PFSK-1 (cell line): ENCODE results near the gene RAB27B.

Source experiments
- FOXP2 ChIP-seq: optimal IDR thresholded peaks from 2 replicates; pipeline ENCODE3; 2011; ENCODE audit warnings: borderline replicate concordance, control low read depth, inconsistent platforms; ENCODE audit not compliant: insufficient read depth; ENCODE audit errors: extremely low read length, extremely low read depth
- POLR2AphosphoS5 ChIP-seq: IDR thresholded peaks from 2 replicates; pipeline ENCODE4 v1.6.1; 2012; ENCODE audit warnings: low read depth, mild to moderate bottlenecking, control low read depth, low read length, moderate library complexity
- SIN3A ChIP-seq: IDR thresholded peaks from 2 replicates; pipeline ENCODE4 v1.6.1; 2012; ENCODE audit warnings: mild to moderate bottlenecking, low read length, moderate library complexity, borderline replicate concordance; ENCODE audit not compliant: insufficient read depth
- TAF1 ChIP-seq: IDR thresholded peaks from 2 replicates; pipeline ENCODE4 v1.6.1; 2012; ENCODE audit warnings: low read length, control low read depth, borderline replicate concordance; ENCODE audit not compliant: insufficient read depth
- TF ChIP-seq, protein P1 (sequence below), 2 experiments: IDR thresholded peaks; 2 replicates each; pipeline versions ENCODE4 v1.6.1 to v1.8.0; 2011 to 2012; ENCODE audit warnings: low read depth in 2 of 2, low read length in 2 of 2, control low read depth in 1 of 2, inconsistent platforms in 1 of 2, mild to moderate bottlenecking in 1 of 2, moderate library complexity in 1 of 2; ENCODE audit not compliant: insufficient read depth in 1 of 2

Gene RAB27B

DNA sequence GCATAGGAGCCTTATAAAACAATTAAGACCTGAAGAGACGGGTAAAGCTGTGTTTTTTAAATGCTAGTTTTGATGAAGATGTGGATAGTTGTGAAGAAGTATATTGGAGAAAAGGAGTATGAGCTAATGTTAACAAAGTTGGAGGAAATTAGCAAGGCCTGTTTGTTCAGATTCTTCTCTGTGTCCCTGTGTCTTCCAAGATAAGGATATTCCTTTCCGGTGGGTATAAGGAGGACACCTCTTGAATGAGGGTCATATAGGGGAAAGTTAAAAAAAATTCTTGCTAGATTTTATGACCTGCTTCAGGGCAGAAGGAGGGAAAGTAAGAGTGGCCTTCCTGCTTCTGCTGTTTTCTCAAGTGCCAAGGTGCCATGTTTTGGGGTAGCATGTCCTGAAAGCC lies 72.0 kb downstream of the RAB27B start:
- TF ChIP-seq SIN3A, result no peak
- TF ChIP-seq, protein P1, sequence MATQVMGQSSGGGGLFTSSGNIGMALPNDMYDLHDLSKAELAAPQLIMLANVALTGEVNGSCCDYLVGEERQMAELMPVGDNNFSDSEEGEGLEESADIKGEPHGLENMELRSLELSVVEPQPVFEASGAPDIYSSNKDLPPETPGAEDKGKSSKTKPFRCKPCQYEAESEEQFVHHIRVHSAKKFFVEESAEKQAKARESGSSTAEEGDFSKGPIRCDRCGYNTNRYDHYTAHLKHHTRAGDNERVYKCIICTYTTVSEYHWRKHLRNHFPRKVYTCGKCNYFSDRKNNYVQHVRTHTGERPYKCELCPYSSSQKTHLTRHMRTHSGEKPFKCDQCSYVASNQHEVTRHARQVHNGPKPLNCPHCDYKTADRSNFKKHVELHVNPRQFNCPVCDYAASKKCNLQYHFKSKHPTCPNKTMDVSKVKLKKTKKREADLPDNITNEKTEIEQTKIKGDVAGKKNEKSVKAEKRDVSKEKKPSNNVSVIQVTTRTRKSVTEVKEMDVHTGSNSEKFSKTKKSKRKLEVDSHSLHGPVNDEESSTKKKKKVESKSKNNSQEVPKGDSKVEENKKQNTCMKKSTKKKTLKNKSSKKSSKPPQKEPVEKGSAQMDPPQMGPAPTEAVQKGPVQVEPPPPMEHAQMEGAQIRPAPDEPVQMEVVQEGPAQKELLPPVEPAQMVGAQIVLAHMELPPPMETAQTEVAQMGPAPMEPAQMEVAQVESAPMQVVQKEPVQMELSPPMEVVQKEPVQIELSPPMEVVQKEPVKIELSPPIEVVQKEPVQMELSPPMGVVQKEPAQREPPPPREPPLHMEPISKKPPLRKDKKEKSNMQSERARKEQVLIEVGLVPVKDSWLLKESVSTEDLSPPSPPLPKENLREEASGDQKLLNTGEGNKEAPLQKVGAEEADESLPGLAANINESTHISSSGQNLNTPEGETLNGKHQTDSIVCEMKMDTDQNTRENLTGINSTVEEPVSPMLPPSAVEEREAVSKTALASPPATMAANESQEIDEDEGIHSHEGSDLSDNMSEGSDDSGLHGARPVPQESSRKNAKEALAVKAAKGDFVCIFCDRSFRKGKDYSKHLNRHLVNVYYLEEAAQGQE (IDR thresholded peaks at IDR 0.05; ENCODE audit: insufficient read depth in 1 of 2, low read depth in 2 of 2, low read length in 2 of 2), result no peak
- TF ChIP-seq FOXP2, result no peak
- no peak for TF ChIP-seq TAF1
- no peak for TF ChIP-seq POLR2AphosphoS5

DNA sequence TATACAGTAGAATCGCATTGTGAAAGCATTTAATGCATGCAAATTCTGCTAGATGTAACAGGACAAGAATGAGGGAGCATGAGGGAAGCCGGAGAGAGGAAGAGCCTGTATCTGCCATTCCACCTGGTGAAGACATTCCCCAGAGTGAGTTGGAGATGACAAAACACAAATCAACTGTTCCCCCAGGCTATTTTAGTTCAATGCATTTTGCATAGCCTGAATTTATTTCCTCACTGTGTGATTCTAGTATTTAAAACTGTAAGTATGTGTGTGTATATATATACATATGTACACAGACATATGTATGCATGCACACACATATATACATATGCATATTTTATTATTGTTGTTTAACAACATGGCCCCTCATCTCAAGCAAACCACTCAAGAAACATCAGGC lies 76.3 kb downstream of the RAB27B start:
- no peak for TF ChIP-seq TAF1
- TF ChIP-seq SIN3A, result no peak
- TF ChIP-seq, protein P1 (IDR thresholded peaks at IDR 0.05; ENCODE audit: insufficient read depth in 1 of 2, low read depth in 2 of 2, low read length in 2 of 2), result no peak
- no peak for TF ChIP-seq FOXP2
- TF ChIP-seq POLR2AphosphoS5, result no peak

DNA sequence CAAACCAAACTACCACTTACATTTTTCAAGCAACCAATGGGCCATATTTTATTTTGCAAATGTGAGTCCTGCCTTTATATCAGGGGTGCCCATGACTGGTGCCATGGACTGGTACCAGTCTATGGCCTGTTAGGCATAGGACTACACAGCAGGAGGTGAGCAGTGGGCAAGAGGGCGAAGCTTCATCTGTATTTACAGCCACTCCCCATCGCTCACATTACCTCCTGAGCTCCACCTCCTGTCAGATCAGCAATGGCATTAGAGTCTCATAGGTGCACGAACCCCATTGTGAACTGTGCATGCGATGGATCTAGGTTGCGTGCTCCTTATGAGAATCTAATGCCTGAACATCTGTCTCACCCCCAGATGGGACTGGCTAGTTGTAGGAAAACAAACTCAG lies 77.4 kb downstream of the RAB27B start:
- TF ChIP-seq POLR2AphosphoS5 (no peak), TAF1 (no peak), SIN3A (no peak), FOXP2 (no peak)
- TF ChIP-seq, protein P1 (IDR thresholded peaks at IDR 0.05; ENCODE audit: insufficient read depth in 1 of 2, low read depth in 2 of 2, low read length in 2 of 2), result no peak

DNA sequence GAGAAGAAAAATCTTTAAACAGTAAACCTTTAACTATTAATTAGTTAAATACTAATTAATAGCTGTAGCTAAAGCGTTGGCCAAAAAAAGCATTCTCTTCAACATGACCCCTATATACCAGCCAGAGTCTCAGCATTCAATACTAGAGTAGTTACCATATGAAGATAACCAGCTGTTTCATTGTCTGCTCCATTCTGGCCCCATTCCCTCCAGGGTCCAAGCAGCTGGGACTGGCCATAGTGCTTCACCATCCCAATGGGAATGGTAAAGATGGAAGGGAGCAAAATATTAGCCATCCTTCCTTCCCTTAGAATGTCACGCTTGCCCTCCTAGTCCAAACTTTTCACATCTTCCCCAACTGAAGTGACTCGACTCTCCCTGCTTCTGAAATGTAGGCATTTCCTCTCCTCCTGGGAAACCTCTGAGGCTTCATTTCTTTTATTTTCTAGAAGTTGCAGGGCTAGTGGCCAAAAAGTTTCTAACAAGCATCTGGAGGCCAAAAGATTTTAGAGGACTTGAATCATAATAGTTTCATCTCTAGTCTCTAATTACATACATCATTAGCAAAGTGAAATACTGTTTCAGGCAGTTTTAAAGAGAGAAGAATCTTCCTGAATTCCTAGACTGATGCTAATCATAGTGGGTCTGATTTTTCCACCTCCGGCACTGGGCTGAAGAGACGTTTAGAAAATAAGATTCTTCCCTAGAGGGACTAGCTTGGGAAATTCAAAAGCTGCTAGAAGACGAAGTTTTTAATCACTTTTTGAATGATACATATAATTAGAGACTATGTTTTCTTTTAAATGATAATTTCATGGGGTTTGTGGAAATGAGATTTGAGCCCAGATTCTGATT lies 78.3 kb downstream of the RAB27B start:
- TF ChIP-seq POLR2AphosphoS5 (no peak), TAF1 (no peak), SIN3A (no peak)
- TF ChIP-seq, protein P1 (IDR thresholded peaks at IDR 0.05; ENCODE audit: insufficient read depth in 1 of 2, low read depth in 2 of 2, low read length in 2 of 2), result no peak

DNA sequence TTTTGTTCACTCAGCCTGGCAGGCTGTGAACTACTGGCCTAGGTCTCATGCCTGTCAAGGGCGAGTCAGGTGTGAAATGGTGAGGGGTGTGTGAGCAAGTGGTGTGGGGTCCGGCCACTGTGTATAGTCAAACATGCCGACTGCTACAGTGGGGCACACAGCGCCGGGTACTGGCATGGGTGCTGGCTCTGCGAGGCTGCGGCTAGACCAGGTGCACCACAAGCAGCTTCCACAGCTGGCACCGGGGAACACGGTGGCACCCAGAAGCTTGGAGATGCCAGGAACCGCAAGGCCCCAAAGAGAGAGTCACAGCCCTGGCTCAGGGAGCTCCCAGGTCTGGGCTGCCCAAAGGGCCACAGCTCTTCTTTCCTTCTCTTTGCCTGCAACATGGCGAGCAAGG lies 81.3 kb downstream of the RAB27B start:
- TF ChIP-seq, protein P1 (IDR thresholded peaks at IDR 0.05; ENCODE audit: insufficient read depth in 1 of 2, low read depth in 2 of 2, low read length in 2 of 2), result no peak
- TF ChIP-seq SIN3A (no peak), FOXP2 (no peak), TAF1 (no peak), POLR2AphosphoS5 (no peak)
